Activated CD4-positive, alpha-beta T cell treated with anti-CD3 and anti-CD28 coated beads, Interleukin-2, Interleukin-4, amounts not matched to agents 100 ng/mL and 50 ng/mL, durations not matched to agents 16 hours and 8 hours (primary cell): ENCODE data around the gene NCKAP5.

Experiments used
- DNase-seq: peaks from one replicate; pipeline ENCODE4 v3.0.0-alpha.2; 2020; ENCODE audit warnings: low spot score

The NCKAP5 gene

DNA sequence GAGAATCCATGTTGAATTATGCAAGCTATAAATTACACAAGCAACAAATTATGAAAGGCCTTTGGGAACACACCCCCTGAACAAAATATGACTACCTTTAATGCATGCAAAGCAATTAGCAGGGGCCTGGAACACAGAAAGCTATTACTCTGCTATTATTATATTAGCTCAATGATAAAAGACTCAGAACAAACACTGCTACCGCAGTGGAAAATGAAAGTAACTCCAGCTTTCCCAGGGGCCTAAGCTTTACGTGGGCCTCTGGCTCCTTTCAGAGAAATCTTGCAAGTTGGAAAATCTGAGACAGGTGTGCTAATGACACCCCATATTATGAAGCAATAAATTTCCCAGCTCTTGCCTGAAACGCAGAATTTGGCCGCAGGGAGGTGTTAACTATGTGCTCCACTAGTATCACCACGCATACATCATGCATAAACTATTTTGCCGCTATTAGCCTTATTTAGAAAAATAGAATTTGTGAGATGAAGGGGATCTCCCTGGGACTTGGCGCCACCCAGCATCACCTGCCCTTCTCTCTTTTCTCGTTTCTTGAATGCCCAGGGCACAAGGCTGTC is 576.7 kb downstream of the NCKAP5 start:
- DNase-seq: no peak

DNA sequence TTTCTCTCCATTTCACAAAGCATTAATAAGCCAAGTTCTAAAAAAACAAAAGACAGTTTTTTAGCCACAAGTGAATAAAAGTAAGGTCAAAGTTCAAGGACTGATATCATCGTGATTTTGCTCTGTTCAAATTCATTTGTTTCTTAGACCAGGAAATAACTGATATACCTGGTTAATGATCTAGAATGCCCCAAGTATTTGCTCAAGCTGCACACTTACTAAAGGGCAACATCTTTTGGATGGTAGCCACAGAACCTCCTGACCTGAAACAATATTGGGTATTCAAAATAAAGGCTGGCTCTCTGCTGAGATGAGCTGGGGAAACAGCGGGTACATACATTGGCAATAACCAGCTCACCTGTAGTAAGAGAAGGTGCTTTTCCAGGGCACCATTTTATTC is 583.5 kb downstream of the NCKAP5 start:
- DNase-seq: no peak

GRCh38 chr2:132980304-132980703 is 588.0 kb downstream of the NCKAP5 start:
- DNase-seq: no peak

GRCh38 chr2:132979339-132980093 is 588.7 kb downstream of the NCKAP5 start:
- no peak for DNase-seq

DNA sequence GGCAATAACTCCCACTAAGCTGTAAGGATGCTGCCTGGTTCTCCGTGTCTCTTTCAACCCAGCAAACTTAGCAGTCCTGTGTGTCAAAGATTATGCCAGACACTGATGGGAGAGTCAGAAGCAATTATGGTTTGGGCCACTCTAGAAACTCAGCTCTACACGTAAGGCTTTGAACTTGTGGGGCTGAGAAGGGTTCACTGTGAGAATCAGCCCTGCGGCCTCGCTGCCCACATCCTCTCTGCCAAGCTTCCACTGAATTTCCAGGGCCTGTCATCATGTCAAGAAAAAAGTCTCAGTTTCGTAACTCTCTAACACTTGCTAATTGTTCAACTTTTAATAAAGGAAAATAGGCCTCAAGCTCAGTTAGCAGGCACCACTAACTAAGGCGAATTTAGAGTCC is 589.4 kb downstream of the NCKAP5 start:
- no peak for DNase-seq

DNA sequence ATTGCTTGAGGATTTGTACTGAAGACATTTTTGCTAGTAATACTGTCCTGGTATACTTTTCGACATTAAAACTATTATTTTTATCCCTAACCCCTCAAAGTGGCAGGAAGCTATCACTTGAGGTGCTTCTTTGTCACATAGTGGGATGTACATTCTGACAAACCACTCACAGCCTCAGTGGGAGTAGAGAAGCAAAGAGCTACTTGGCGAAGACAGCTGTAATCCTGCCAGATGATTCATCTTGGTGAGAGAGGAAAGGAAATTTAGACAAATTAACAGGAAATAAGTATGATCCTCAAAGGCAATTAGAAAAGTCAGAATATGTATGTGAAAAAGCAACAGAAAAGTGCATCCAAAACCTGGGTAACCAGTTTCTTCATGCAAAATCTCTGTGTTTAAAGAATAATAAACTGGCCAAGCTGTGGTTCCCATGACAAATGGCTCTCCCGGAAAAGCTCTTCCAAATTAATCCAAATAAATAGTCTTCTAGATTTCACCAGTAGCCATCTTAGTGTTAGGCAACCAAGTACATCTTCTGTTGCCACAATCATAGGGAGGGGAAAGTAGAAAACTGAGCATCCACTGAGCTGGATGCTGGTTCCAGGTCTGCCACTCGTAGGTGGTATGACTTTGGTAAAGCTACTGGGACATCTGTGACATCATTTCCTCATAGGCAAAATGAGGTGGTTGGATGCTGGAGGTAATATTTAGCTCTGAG is 590.3 kb downstream of the NCKAP5 start:
- DNase-seq: no peak

- no peak for DNase-seq
Measured at GRCh38 chr2:132975193-132976105, 592.8 kb downstream of the NCKAP5 start.

DNA sequence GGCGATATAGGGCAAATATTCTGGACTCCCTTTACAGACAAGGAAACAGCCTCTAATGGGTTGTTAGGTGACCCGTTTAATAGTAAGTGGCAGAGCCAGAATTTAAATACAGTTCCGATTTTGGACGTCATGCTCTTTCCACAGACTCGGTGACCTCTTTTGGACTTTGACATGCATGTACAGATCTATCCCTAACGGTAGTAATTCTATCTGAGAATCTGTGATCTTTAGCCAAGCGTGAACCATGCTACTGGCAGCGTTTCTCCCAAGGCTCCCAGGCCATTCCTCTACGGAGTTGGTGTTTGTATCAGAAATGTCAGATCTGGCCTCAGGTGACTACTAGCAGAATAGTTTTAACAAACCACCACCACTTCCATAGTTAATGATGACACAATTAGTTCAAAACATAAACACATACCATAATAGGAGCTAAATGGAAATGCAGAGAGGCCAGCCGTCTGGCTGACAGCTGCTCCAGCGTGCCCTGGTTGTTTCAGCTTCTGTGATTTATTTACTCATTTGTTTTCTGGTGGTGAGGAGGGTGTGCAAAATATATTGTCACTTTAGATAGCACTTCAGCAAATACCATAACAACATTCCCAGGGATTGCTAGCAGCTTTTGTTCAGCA is 593.7 kb downstream of the NCKAP5 start:
- no peak for DNase-seq

DNA sequence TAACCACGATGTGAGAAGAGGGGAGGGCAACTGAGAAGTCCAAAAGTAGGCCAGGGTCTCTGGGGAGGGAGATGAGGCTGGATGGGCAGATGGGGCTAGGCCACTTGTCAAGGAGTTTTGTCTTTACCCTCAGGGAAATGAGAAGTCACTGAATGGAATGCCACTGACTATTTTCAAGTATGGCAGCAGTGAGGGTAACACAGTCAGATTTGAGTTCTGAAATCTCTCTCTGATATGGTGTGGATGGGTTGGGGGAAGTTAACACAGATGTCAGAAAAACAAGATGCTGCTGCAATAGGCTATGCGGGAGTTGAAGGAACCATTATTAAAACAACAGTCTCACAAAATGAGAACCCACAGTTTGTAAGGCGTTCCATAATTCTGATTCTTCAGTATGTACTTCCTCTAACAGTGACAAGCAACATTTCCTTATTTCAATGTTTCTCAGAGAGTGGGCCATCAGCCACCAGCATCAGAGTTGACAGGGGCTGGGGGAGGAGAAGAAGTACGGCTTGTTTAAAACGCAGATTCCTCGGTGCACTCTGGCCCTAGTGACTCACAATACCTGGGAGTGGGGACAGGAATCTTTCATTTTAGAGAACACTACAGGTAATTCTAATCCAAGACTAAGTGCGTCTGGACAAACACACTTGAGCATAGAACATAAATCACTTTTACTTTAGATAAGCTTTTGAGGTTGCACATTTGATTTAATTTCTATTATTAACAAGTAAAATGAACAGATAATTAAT is 596.8 kb downstream of the NCKAP5 start:
- DNase-seq: no peak

DNA sequence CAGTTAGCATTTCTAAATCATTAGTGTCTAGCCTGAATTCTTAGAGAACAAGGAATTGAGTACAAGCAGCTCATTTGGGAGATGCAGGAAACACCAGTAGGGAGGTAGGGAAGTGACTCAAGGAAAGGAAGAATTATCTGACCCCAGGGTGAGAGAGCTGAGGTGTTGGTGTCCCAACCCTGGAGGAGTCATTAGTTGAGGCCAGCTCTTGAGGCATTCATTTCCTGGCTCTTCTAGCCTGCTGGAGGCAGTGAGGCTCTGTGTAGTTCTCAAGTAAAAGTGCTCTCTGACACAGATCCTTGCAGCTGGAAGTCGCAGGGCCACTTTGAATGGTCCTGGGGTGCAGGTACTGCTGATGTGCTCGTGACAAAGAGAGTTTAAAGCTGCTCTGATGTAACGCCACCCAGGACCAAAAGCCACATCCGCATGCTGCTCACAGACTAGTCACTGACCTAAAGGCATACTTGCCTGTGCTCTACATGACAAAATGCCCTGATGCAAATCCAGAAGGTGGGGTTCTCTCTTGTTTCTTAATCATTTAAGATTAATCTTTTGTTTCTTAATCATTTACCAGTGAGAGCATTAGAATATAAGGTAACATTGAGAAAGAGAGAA is 598.8 kb downstream of the NCKAP5 start:
- DNase-seq: no peak

- DNase-seq: no peak
Measured at GRCh38 chr2:132965460-132965859, 602.8 kb downstream of the NCKAP5 start.

DNA sequence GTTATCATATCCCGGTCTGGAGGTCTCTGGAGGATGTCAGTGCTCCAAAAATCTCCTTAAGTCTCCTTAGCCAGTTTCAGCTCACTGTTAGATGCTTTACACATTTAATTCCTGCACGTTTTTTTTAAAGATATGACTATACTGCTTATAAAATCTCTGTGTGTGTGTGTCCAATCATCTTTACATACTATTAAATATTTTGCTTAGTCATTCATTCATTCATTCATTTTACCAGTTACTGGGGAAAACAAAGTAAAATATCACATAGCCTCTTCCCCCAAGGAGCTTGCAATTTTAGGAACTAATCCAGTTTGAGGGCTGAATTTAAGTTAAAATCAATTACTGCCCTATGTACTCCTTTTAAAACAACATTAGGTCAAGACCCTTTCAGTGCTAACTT is 605.1 kb downstream of the NCKAP5 start:
- no peak for DNase-seq

DNA sequence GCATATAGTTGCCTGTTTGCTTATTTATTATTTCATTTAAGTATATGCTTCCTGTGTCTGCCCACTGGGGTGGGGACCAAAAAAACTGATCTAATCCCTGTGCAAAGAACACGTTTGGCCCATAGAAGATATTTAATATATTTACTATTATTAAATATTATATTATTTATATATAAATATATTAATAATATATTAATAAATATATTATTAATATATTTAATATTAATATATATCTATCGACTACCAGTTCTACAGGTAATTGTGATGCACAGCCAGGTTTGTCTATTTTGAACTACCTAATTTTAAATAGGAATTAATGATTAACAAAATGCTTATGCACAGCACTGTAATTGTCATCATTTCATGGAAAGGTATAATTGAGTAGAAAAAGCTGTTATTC is 609.4 kb downstream of the NCKAP5 start:
- no peak for DNase-seq

- no peak for DNase-seq
Measured at GRCh38 chr2:132955871-132956615, 612.2 kb downstream of the NCKAP5 start.

- DNase-seq: no peak
Measured at GRCh38 chr2:132953771-132954170, 614.5 kb downstream of the NCKAP5 start.

GRCh38 chr2:132951008-132951714 is 617.1 kb downstream of the NCKAP5 start:
- DNase-seq: no peak

GRCh38 chr2:132949108-132949507 is 619.2 kb downstream of the NCKAP5 start:
- DNase-seq: no peak

DNA sequence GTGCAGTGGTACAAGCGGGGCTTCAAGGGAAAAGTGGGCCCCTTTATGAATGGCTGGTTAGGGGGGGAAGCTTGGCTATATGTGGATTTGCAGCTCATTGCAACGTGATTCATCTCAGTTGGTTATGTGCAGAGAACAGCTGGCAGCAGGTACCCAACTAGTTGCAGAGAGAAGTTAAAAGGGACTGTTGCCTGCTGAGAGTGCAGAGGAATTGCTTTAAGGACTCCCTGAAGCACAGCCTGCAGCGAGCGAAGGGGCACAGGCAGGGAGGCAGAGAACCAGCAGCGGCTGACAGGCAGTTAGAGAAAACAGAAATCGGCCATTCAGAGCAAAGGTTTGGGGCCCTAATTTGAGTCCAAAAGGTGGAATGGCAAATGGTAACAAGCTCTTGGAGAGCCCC is 620.1 kb downstream of the NCKAP5 start:
- no peak for DNase-seq

DNA sequence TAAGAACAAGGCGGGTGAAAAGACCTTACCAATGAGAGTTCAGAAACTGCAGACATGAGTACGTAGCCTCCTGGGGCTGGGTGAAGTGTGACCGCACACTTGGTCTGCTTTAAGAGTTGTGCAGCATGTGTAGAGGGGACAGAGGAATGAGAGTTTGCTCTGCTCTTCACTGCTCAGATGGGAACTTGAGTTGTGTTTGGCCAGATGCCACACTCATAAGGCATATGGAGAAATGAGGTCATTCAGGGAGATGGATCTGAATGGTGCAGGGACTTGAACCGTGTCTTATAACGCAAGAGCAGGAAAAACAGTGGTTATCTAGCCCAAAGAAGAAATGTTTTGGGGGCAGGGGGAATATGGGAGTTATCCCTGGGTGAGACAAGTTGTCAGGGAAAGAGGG is 624.4 kb downstream of the NCKAP5 start:
- no peak for DNase-seq
